HAP-1 (cell line): ENCODE data around the gene CELA1.
"Not testable (repeated sequence)": the region's sequence is repeated elsewhere in the genome, so short reads cannot be mapped to it uniquely, and the experiment has no call there.

ENCODE experiments used
- DNase-seq, 2 experiments: peaks; one replicate each; pipeline ENCODE4 v3.0.0-alpha.2; 2016 to 2020; ENCODE audit warnings: low spot score in 2 of 2
- H3K27me3 ChIP-seq: fragments of 250-450 bp; sonication (Bioruptor Pico); 2 replicates; pipeline ENCODE4 v1.5.1; 2020; ENCODE audit warnings: low read depth, mild to moderate bottlenecking, moderate library complexity
- H3K36me3 ChIP-seq: fragments of 250-450 bp; sonication (Bioruptor Pico); replicated peaks from 2 replicates; pipeline ENCODE4 v1.5.1; 2020; ENCODE audit warnings: mild to moderate bottlenecking
- H3K4me1 ChIP-seq: fragments of 250-450 bp; sonication (Bioruptor Pico); 2 replicates; pipeline ENCODE4 v1.5.1; 2020; ENCODE audit warnings: mild to moderate bottlenecking
- H3K4me3 ChIP-seq: fragments of 250-450 bp; sonication (Bioruptor Pico); 2 replicates; pipeline ENCODE4 v1.5.1; 2020; ENCODE audit warnings: mild to moderate bottlenecking, moderate library complexity
- H3K9me3 ChIP-seq: fragments of 250-450 bp; sonication (Bioruptor Pico); 2 replicates; pipeline ENCODE4 v1.5.1; 2020; ENCODE audit warnings: mild to moderate bottlenecking, moderate library complexity
- in situ Hi-C: fragments of 300-500 bp; cut with MboI; formaldehyde crosslinking; loops from 3 replicates; pipeline ENCODE4 v1.14.3; 2020; ENCODE audit warnings: low sequenced_read_pairs, inconsistent platforms, mixed read lengths

The CELA1 gene

DNA sequence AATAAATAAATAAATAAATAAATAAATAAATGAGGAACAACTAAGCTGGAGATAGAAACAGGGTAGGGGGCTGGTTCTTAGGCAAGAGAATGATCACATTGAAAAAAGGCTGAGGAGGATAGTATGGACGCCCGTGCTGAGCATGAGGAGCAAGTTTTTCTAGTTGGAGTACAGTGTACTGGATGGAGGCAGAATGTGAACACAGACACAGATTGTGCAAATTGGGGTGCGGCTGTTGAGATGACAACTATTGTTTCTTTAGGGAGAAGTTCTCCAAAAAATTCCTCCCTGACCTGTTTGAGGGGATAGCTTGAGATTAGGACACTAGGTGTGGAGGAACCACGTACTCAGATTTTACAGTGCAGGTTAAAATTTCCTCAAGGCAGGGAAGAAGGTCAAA, 21.5 kb downstream of the CELA1 start:
- H3K36me3 ChIP-seq: no peaks in the 10 kb centered on the region
- no peak overlapping the region for H3K4me3 ChIP-seq
- no peak for DNase-seq
- peaks cover 18% of the 10 kb centered on the region for H3K4me1 ChIP-seq
- no peaks in the 10 kb centered on the region for H3K9me3 ChIP-seq
- no peaks in the 10 kb centered on the region for H3K27me3 ChIP-seq
- in situ Hi-C loops: loop anchor here (25.0 kb wide), 1 partner anchor 513 kb away; no protein-coding TSS in a partner anchor

DNA sequence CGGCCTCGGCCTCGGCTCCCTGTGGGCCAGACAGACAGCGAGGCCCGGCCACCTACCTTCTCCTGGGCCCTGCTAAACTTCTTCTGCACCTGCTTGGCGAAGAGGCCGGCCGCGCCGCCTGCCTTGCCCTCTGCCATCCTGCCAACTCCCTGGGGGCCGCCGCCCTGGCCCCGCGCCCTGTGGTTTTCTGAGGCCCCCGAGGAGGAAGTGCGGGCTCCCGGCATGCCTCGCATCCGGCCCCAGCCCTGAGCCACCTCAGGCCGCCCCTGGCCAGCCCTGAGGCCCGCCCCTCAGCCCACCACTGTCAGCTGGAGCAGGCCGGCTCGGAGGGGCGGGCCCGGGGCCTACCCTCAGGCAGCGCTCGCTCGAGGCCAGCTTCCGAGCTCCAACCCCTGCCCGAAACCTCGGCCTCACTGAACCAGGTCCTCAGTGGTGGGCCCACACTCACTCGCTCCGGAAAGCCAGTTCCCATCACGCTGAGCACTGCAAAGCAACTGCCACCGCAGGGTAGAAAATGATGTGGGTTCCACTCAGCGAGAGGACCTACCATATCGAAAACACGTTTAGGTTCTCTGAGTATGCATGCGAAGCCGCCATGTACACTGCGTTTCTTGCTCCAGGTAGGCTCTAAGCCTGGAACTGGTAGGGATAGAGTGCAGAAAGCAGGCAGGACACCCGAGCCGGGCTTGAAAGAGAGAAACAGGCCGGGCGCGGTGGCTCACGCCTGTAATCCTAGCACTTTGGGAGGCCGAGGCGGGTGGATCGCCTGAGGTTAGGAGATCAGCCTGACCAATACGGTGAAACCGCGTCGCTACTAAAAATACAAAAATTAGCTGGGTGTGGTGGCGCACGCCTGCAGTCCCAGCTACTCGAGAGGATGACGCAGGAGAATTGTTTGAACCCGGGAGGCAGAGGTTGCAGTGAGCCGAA, 22.2 kb downstream of the CELA1 start, which contains the start of gene BIN2:
Gene BIN2 (minus strand): TSS at position 209 of the 930 bp plus-strand sequence. CDS start 72 bp downstream, at position 137.
- H3K27me3 ChIP-seq: no peaks in the 10 kb centered on the region
- in situ Hi-C loops: no loop called here
- no peak for DNase-seq
- H3K4me3 ChIP-seq: no peak within 1 kb of the TSS
- H3K9me3 ChIP-seq: no peaks in the 10 kb centered on the region
- H3K36me3 ChIP-seq: no peaks in the 10 kb centered on the region
- peaks cover 23% of the 10 kb centered on the region for H3K4me1 ChIP-seq

DNA sequence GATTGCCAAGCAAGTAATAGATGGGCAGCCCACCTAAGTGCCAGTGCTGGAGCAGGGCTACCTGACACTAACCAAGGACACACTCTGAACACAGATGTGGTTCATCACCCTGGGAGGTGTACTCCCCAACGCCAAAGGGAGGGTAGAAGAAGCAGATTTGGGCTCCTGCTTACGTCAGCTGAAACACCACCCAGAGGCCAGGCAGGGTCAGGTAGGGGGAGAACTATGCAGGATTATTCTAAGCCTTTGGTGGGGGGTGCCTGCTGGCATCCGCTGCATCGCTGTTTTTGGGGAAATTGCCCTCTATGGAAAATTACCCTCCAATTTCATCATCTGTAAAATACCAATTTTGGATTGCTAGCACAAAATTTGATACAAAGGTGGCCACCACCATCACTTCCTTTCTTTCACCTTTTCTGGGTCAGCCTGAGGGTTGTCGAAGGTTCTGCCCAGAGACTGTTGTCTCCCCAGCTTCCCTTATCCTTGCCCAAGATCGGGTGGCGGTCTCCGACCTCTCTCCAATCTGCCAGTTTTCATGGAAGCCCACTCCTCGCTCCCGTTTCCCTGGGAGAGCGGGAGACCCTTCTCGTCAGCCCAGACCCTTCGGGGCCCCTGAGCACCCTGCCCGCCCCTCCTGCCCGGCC, 23.0 kb downstream of the CELA1 start:
- Histone ChIP-seq H3K4me1 (peaks cover 31% of the 10 kb centered on the region), H3K36me3 (no peaks in the 10 kb centered on the region), H3K4me3 (no peak overlapping the region), H3K9me3 (no peaks in the 10 kb centered on the region), H3K27me3 (no peaks in the 10 kb centered on the region)
- no peak for DNase-seq
- in situ Hi-C loops: no loop called here

DNA sequence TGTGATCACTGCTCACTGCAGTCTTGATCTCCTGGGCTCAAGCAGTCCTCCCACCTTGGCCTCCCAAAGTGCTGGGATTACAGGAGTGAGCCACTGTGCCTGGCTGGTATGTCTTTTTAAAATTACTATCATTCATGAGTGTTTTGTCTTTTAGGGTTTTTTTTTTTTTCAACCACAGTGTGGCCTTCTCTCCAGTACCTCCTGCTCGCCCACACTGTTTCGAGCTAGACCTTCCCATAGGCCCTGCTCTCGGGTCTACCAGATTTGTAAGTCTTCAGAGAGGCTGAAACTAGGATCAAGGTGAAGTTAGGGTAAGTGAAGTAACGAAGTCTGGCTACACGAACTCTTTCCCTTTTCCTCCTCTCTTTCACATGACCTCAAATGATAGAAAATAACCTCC, 24.0 kb downstream of the CELA1 start:
- Histone ChIP-seq H3K4me1 (peaks cover 34% of the 10 kb centered on the region), H3K27me3 (no peaks in the 10 kb centered on the region), H3K9me3 (no peaks in the 10 kb centered on the region), H3K4me3 (no peak overlapping the region), H3K36me3 (no peaks in the 10 kb centered on the region)
- no peak for DNase-seq
- in situ Hi-C loops: no loop called here

DNA sequence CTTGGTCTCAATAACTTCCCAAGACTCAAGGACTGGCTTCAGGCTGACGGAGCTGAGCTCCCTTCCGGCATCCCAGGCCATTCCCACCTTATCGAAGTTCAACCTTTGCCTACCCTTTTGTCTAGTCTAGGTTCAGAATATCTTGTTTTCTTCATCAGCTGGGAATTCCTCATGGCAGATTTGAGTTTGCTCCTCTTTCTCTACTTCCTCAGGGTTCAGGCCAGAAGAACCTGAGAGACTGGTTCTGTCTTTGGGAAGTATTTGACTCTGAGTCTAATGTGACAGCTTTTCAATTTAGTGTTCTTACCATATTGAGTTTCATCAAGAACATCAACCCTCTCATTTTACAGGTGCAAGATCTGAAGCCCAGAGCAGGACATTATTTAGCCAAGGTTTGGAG, 24.6 kb downstream of the CELA1 start:
- Histone ChIP-seq H3K4me1 (peaks cover 31% of the 10 kb centered on the region), H3K9me3 (no peaks in the 10 kb centered on the region), H3K36me3 (no peaks in the 10 kb centered on the region), H3K27me3 (no peaks in the 10 kb centered on the region), H3K4me3 (no peak overlapping the region)
- DNase-seq: no peak
- in situ Hi-C loops: no loop called here

DNA sequence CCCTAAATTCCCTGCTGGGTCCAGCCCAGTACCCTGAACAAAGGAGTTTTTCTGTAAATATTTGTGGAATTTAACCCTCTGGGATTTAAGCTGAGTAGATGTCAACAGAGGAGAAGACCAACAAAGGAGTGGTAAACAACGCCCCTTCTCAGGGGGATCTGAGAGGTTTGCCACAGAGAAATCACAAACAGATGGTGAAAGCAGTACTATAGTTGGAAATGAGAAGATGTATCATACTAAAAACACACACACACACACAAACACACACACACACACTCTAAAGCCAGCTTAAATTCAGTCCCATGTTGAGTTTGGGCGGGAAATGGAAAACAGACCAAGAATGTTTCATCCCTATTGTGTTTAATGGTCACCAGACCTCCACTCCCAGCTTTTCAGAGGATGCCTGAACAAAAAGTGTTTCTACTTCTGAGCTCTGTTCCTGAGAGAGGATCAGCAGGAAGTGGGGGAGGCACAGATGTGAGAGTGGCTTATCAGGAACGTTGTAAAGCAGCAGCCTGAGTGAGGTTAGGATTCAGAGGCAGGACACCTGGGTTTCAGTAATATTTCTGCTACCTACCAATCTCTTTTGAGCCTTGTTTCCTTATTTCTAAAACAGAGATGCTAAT, 25.7 kb downstream of the CELA1 start:
- H3K4me1 ChIP-seq: peaks cover 31% of the 10 kb centered on the region
- H3K27me3 ChIP-seq: no peaks in the 10 kb centered on the region
- H3K4me3 ChIP-seq: no peak overlapping the region
- no peaks in the 10 kb centered on the region for H3K9me3 ChIP-seq
- in situ Hi-C loops: no loop called here
- no peaks in the 10 kb centered on the region for H3K36me3 ChIP-seq
- DNase-seq: peak in 1 of 2 experiments; percentile 62

DNA sequence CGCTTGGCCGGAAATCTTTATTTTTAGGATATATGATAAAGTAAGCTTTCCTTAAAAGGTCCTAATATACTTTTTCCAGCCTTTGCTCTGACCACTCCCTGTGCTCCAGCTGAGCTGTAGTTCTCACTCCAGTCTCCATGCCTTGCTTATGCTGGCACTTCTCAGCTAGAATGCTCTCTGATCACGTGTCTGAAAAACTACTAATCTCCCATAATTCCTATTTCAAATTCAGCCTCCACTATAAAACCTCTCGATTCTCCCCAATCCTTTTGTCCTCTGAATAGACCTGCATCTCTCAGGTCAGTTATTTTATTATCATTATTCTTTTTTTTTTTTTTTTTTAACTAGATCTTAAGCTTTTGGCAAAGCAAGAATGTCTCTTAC, 26.2 kb downstream of the CELA1 start:
- peak; percentile 45 to 84 for DNase-seq
- H3K9me3 ChIP-seq: no peaks in the 10 kb centered on the region
- H3K4me3 ChIP-seq: no peak overlapping the region
- H3K36me3 ChIP-seq: no peaks in the 10 kb centered on the region
- in situ Hi-C loops: no loop called here
- no peaks in the 10 kb centered on the region for H3K27me3 ChIP-seq
- peaks cover 31% of the 10 kb centered on the region for H3K4me1 ChIP-seq

DNA sequence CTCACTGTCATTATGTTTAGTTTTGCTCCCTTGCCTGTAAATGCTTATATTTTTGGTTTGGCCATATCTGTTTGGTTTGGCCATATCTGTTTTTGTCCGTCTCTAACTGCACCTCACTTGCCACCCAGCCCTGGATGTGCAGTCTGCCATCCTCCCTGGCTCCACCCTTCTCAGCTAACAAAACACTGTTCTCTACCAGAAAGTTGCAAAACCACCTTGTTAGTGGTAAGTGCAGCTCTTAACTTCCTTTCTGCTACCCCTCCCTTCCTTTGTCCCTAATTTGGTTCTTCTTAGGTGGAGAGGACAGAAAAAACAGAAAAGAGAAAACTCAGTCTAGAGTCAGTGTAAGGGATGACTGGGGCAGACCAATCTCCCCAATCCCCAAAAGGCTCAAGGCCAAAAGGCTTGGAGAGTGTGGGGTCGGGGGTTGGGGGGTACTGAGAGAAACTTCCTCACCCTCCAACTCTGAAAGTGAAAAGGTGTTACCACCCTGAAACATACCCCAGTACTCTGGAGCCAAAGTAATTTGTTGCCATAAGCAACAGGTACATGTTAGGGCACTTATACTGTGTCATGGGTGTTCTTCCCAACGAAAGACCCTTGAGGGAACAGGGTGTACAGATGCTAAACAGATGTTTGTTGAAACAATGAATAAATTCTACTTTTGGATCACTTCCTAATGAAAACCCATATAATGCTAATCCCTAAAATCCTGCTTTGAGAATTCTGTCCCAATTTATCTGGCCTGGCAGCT, 27.5 kb downstream of the CELA1 start:
- H3K36me3 ChIP-seq: no peaks in the 10 kb centered on the region
- in situ Hi-C loops: no loop called here

DNA sequence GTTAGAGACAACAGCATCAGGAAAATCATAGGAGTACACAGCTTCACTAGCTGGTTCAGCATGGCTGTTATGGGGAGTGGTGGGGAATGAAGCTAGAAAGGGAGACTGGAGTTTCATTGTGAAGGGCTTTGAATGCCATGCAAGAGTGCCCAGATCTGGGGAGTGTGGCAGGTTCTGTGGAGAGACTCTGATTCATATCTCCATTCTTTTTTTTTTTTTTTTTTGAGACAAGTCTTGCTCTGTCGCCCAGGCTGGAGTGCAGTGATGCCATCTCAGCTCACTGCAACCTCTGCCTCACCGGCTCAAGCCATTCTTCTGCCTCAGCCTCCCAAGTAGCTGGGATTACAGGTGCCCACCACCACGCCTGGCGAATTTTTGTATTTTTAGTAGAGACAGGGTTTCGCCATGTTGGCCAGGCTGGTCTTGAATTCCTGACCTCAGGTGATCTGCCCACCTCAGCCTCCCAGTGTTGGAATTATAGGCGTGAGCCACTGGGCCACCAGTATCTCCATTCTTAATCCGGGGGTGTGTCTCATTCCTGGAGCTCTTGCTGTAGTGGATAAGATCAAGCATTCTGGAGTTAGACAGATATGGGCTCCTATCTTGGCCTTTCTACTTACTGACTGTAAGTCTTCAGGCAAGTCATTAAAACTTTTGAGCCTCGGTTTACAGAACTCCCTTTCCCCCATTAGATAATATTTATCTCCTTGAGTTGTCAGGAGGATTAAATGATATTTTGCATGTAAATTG, 28.2 kb downstream of the CELA1 start:
- H3K4me3 ChIP-seq, in situ Hi-C loops, H3K9me3 ChIP-seq, H3K27me3 ChIP-seq, H3K36me3 ChIP-seq: not testable (repeated sequence)
- peaks cover 31% of the 10 kb centered on the region for H3K4me1 ChIP-seq
- DNase-seq: peak; percentile 22 to 48

More for the DNA sequence above, 27.5 kb downstream of the CELA1 start:
- Histone ChIP-seq H3K4me1 (peaks cover 31% of the 10 kb centered on the region), H3K9me3 (no peaks in the 10 kb centered on the region), H3K4me3 (no peak overlapping the region), H3K27me3 (no peaks in the 10 kb centered on the region)
- DNase-seq: no peak

DNA sequence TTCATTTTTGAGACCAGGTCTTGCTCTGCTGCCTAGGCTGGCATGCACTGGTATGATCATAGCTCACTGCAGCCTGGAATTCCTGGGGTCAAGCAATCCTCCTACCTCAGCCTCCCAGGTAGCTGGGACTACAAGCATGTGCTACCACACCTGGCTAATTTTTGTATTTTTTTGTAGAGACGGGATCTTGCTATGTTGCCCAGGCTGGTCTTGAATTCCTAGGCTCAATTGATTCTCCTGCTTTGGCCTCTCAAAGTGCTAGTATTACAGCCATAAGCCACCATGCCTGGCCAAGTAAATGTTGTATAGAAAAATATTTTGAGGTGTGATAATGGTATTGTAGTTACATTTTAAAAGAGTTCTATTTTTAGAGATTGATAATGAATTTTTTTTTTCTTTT, 35.1 kb downstream of the CELA1 start:
- no peaks in the 10 kb centered on the region for H3K27me3 ChIP-seq
- no peaks in the 10 kb centered on the region for H3K36me3 ChIP-seq
- H3K4me3 ChIP-seq: no peak overlapping the region
- DNase-seq: no peak
- H3K4me1 ChIP-seq: peaks cover 3% of the 10 kb centered on the region; the same call in 1 of the 2 replicates
- in situ Hi-C loops: no loop called here
- no peaks in the 10 kb centered on the region for H3K9me3 ChIP-seq

DNA sequence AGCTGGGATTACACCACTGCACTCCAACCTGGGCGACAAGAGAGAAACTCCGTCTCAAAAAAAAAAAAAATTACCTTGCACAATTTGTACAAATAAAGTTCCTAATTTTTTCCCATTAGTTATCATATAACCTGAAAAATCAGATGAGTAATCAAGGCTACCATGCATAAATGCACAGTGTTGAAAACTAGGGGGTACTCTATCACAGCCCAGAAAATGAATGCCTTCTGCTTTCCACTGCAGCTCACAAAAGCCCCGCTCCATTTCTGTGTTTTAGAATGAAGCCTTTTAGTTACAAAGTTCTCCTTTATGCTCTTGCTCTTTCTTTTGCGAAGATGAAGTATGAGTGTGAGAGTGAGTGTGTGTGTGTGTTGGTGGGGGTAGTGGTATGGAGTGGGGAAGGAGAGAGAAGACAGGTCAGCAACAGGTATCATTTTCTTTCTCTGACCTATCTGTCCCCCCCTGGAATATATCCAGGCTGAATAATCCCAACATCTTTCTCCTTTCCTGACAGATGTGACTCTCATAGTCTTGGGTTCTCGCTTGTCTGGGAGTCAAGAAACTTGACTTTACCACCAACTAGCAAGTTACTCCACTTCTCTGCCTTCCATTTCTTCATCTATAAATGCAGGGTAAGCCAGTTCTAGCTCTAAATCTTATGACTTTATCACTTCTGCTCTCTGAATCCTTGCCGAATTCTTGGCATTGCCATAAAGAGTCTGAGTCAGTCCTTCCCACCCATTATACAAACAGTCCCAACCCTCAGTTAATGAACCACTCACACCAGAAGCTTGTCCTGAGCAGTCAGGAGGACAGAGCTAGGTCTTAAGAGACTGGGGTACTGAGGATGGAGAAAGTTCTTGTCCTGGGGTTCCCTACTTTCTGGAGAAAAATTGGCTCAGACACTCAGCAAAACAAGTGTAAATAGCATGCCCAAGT, 38.6 kb downstream of the CELA1 start:
- Histone ChIP-seq H3K4me1 (peaks cover 3% of the 10 kb centered on the region; the same call in 1 of the 2 replicates), H3K4me3 (no peak overlapping the region), H3K9me3 (no peaks in the 10 kb centered on the region), H3K27me3 (no peaks in the 10 kb centered on the region), H3K36me3 (no peaks in the 10 kb centered on the region)
- no peak for DNase-seq
- in situ Hi-C loops: no loop called here

DNA sequence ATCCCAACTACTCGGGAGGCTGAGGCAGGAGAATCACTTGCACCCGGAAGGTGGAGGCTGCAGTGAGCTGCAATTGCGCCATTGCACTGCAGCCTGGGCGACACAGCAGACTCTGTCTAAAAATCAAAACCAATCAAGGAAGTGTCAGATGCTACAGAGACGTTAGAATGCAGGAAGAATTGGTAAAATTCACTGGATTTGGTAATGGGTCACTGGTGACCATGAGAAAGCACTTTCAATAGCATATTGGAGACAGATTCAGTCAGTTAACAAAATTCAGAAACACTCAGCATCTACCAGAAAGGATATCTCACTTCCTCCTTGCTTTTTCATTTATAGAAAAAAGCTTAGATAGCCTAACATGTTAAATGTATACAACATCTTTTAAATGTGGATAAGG, 40.0 kb downstream of the CELA1 start:
- H3K4me3 ChIP-seq: no peak overlapping the region
- no peaks in the 10 kb centered on the region for H3K36me3 ChIP-seq
- in situ Hi-C loops: no loop called here
- no peaks in the 10 kb centered on the region for H3K4me1 ChIP-seq
- no peak for DNase-seq
- no peaks in the 10 kb centered on the region for H3K27me3 ChIP-seq
- H3K9me3 ChIP-seq: no peaks in the 10 kb centered on the region
